ENCODE data around the gene LCA5L.

Gene LCA5L

DNA sequence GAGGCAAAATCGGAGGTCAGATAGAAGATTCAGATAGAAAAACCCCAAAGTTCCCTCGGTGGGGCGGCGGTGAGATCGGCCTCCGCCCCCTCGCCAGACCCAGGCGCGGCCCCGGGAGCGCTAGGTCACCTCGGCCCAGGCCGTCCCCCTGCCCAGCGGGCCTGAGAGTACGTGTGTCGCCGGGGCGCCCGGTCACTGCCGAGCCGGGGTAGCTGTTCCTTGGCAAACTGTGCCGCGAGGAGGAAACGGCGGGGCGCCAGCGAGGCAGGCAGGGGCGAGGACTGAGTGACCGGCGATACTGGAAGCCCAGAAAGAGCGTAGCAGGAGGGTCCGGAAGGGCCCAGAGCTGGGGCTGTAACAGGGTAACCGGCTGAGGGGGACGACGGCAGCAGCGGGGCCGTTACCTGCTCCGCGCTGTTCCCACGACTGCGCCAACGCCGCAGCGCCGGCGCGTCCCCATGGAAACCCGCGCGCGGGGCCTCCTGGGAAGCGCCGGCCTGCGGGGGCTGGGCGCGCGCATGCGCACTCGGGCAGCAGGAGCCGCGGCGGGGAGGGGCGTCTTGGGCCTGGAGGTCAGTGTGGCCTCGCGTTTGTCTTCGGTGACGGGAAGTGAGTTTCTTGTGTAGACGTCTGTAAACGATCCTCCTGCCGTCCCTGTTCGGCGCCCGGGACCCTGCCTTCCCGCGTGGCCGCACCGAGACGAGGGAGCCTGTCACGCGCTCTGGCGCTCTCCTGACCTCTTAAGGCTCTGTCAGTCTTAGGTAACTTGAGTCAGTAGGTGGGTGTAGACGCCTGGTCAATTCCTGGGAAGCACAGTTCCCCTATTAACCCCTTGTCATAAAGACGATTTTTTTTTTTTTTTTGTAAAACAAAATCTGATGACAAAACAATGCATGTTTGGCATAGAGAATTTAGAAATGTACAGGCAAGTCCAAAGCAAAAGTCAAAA is at the start of gene LCA5L:
Gene LCA5L (minus strand): TSS at position 458 of the 949 bp plus-strand sequence. CDS start 17,285 bp downstream, outside the sequence.
- peak; percentile 53 to 92 (median 82) for DNase-seq

DNA sequence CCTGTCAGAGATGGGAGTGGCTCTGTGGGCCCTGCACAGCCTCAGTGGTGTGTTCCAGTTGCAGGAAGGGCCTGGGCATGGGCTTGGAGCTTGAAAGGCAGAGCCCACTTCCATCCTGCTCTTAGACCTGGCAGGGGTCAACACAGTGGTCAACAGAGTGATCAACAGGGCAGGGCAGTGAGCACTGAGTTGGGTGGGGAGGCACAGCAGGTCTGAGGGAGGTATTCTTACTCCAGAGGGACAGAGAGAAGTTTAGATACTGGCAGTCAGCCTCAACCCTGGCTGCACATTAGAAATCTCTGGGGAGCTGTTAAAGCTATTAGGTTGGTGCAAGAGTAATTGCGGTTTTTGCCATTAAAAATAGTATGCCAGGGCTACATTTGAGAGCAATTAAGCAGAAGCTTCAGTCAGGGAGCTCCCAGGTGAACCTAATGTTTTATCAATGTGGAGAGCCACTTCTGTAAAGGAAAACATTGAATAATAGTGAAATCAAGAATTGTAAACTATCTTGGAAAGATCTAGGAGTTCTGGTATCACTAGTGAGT is 43.9 kb upstream of the LCA5L start:
- no peak for DNase-seq

DNA sequence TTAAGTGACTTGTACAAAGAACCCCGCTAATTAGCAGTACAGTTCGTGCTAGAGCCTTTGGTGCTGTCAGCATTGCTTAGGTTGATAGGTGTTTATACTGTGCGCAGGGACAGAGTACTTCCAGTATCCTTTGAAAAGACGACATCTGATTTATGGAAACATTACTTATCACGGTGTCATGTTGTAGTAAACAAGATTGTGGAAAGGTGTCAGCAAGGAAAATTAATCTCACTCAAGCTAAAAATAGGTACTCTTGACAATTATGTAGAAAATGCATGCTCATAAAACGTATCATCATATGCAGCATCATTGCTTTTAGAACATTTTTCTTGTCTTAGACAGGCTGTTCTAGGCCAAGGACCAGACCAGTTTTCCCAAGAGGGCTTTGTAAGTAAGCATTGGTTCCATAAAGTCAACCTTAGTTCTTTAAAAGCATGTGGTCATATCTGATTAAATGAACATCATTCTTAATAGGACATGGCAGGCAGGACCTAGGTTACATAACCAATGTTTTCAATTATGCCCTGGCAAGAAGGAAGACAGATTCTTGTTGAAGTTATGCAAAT is 39.2 kb upstream of the LCA5L start:
- no peak for DNase-seq

DNA sequence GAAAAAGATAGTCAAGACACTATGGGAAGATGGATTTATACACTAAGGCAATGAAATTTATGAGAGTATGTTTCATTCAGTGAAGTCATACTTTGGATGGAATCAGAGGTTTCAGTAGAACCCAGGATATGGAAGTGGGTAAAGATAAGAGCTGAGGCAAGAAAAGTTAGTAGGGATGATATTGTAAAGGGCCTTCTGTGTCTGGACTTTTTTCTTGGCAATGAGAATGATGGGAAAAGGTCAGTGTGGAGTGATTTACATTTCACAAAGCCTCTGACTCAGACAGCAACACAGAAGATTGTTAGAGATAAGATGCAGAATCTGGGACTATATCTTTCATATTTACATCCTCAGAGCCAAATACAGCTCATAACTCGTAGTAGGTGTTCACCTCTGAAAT is 38.3 kb upstream of the LCA5L start:
- no peak for DNase-seq

DNA sequence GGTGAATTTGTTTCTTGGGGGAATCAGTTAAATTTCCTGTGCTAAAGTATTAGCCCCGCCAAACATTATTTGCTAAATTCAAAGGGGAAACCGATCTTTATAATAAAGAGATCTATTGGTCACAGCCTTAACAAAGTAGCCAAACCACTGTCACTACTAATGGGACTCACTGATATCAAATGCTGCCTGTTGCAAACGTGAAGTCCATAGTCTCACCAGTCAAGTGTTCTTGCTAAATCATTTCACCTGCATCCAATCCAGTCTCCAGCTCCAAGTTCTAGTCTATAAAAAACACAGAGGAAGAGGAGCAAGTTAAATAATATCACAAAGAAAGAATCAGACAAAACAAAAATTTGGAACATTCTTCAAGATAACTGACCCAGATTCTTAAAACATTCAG is 36.3 kb upstream of the LCA5L start:
- DNase-seq, result no peak

DNA sequence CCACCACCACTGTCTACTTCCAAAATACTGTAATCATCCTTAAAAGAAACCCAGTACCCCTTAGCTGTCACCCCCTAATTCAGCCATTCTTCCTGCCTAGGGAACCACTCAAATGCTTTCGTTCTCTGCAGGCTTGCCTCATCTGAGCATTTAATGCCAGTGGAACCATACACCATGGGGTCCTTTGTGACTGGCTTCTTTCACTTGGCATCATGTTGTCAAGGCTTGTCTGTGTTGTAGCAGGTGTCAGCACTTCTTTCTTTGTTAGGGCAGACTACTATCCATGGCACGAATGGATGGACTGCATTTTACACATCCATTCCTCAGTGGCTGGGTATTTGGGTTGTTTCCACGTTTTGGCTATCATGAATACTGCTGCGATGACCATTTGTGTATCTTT is 34.7 kb upstream of the LCA5L start:
- DNase-seq, result no peak

DNA sequence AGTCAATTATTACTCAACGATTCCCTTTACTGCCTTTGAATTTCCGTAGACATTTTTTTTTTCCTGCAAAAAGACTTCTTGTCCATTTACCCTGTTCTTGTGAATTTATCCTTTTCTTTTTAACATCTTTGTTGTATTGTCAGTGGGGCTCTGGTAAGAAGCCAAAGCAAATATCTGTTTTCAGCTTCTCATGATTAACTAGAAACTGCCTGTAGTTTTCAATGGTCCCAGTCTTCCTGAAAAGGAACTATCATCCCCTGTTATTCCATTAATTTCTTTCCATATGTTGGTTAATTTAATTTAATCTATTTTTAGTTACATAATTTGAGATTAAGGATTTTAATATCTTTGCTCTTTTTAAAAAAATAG is 34.2 kb upstream of the LCA5L start:
- no peak for DNase-seq

DNA sequence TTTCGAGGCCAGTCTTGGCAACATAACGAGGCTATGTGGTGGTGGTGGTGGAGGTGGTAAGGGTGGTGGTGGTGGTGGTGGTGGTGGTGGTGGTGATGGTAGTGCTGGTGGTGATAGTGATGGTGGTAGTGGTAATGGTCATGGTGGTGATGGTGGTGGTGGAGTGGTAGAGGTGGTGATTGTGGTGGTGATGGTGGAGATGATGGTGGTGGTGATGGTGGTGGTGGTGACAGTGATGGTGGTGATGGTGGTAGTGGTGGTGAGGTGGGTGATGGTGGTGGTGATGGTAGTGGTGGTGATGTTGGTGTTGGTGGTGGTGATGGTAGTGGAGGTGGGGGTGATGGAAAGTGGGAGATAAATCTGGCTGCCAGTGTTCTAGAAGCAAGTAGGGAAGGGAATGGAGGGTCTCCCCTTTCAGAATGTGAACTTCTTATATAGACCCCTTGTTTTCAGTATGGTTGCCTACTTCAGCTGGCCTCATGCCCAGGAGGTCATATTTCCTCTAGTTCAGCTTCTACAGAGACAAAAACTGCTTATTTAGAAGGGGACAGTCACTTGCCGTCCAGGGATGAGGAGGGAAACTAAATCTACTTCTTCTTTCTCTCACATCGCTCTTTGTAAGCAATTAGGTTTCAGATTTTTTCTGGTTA is 33.7 kb upstream of the LCA5L start:
- DNase-seq, result no peak

DNA sequence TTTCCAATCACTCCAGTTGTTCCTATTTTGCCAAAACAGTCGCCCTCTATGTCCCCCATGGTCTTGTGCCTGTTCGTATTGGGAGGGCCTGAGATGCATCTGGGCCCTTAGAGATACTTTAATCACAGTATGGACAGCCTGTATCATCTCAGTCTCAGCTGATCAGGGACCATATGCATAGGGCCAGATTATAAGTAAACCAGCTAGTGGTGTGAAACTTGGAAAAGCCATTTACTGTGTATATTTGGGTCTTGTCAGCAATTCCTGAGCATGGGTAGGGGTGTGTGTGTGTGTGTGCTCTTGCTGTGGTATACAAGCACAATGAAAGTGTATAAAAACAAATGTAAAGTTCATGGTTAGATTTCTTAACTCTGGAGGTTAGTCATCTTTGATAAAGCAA is 29.0 kb upstream of the LCA5L start:
- no peak for DNase-seq

DNA sequence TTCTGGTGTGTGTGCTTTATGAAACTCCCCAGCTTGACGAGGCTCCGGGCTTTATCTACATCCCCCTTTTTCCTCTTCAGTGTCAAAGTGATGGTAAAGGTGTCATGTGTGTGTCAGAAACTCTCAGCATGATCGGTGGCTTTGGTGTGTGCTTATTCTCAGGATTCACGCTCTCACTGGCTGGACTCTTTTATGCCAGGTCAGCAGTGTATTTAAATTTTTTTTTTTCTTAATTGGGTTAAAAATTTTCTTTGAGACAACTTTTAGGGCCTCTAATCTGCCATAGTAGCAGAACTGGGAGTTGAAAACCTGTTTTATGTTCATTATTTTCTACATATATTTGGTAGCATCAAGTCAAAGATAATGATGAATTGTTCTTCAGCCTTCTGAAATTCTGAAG is 27.2 kb upstream of the LCA5L start:
- no peak for DNase-seq

DNA sequence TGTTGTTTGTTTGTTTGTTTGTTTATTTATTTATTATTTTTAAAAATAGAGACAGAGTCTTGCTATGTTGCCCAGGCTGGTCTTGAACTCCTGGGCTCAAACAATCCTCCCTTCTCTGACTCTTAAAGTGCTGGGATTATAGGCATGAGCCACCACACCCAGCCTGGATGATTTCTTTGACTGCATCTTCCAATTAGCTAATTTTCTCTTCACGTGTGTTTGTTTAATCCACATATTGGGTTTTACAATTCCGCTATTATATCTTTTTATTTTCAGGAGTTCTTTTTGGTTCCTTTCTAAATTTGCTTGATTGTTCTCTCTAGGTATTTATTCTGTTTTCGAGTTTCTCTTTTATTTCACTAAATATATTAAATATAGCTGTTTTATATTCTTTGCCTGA is 26.0 kb upstream of the LCA5L start:
- no peak for DNase-seq

DNA sequence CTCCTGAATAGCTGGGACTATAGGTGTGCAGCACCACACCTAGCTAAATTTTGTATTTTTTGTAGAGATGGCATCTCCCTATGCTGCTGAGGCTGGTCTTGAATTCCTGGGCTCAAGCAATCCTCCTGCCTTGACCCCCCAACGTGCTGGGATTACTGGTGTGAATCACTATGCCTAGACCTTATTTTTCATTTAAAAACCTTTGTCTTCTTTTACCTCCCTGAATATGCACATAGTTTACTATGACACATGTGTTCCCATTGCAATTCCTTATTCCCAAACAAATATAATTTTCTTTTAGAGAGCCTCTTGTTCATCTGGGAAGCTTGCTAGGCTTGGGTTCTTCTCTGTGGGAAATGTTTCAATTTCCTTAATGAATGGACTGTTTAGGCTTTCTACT is 23.0 kb upstream of the LCA5L start:
- no peak for DNase-seq

DNA sequence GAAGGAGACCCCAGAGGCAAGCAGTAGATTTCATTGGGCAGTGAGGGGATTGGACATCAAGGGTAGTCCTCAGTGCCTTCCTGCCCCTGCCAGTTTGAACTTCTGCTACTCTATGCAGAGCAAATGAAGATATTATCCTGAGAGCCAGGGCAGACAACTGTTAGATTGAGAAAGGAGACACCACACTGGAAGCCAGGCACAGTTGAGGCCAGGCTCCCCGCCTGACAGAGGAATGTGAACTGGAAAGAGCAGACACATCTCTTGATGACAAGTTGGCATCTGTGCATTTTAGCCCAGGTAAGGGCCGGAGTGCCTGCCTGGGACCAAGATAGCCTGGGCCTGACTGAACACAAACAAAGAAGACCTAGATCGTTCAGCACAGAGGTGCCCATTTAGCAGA is 22.2 kb upstream of the LCA5L start:
- no peak for DNase-seq

DNA sequence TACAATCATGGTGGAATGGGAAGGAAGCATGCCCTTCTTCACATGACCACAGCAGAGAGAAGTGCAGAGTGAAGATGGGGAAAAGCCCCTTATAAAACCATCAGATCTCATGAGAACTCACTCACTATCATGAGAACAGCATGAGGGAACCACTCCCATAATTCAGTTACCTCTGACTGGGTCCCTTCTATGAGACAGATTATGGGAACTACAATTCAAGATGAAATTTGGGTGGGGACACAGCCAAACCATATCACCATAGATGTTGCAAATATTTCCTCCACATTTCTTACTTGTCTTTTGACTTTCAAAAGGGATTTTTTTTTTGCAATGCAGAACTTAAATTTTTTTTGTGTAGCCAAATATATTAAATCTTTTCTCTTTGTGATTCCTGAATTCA is 21.0 kb upstream of the LCA5L start:
- DNase-seq, result no peak

DNA sequence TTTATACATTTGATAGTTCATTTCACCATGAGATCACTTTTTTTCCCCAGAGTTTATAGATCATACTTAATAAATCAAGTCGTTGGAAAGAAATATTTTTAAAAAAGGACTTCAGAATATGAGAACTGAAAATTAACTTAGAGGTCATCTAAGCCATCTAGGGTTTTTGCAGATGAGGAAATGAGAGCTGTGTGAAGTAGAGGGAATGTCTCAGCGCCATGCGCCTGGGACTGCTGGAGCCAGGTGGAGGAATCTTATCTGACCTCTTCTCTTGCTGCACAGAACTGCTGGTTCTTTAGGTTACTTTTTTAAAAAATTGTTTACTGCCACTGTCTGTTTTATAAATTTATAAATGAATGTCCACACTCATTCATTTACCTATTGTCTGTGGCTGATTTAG is 17.7 kb upstream of the LCA5L start:
- no peak for DNase-seq

DNA sequence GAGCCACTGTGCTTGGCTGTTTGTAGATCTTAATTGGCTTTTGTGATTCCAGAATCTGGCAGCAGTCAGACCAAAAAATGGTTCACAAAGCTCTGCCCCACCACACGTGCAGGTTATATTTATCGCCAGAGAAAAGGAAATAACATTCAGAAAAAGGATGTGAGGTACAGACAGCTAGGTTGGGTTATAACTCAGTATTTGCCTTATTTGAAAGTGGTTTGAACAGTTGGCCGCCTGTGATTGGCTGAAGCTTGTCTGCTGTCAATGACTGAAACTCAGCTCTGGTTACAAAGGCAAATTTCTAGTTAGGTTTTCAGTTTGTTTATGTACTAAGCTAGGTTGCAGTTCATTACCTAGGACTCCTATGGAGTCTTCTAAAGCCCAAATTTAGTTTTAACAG is 15.8 kb upstream of the LCA5L start:
- DNase-seq, result no peak

DNA sequence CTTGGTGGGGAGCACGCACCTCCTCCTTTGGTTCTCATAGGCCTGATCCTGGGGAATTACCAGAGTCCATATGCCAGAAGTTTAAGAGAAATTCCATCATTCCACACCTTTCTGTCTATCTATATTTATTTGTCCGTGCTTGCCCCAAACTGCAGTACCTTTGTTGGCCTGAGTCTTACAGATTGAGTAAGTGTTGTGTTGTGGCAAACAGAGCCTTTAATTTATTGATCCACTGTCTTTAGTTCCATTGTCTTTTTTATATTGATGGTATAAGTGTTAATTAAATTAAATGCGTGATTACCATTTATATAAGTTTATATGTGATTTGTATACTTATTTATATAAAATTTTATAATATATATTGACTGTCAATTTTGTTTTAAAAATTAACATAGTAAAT is 11.1 kb upstream of the LCA5L start:
- no peak for DNase-seq

DNA sequence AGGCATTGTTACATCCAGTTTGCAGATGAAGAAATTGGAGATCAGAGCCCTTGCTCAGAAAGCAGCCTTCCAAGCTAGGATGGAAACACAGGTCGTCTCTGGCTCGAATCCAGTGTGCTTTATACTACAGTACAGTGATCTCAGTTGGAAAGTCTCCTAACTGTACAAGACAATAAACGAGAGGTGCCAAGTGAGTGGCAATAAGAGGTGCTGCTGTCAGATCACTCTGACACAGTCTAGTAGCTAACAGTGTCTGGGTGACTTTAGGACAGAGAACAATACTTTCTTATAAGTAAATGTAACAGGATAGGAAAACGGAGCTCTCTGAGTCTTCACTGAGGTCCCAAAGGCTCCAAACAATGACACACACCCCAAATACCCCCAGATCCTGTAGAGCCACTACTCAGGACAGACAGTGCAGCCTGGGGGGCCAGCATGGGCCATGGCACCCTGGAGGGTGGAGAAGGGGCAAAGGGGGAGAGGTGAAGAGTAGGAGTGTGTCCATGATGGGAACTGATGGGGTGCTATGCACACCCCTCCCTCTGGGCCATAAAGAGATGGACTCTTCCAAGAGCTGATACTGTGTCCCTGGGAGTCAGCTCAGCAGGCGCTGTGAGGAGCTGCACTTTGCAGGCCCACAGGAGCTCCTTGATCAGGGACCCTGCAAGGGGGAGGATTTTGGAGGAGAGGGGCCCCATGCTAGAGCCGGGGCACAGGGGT is 9.5 kb upstream of the LCA5L start:
- peak in 2 of 51 donors; percentile 10 to 24 for DNase-seq

DNA sequence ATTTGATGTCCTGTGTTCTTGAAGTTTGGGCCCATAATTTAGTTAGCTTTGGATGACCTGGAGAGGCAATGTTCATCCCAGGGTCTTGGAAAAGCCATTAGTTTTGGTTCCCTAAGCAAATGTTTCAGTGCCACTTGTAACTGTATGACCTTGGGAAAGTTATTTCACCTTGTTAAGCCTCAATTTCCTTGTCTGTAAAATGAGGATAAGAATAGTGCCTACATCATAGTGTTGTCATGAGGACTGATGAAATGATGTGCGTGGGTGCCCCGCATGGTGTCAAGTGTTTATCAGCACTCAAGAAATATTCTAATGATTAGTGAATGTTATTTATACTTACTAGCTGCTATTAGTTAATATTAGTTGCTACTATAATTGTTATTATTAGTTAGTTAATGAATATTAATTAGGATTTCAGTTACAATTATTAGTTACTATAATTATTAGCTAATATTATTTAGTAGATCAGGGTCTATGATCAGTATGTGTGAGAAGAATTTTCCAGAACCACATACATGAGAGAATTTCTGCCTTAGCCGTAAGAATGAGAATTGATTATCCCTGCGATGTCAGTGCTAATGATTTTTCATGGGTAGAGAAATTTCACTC is 8.1 kb upstream of the LCA5L start:
- DNase-seq, result no peak

DNA sequence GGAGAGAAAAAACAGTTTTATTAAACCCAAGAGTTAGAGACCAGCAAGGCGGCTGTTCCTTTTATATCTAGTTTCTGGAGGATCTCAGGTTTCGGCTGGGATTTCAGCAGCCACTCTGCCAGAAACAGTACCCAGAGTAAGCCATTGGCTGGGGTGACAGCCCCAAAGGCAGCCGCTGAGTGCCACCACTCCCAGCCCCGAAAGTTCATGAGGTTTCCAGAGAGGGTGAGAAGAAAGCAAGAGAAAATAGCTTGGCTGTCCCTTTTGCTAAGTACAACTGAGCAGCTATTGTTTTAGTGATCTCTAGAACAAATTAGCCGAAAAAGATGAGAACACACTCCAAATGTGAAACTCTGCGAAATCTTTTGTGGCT is 7.4 kb upstream of the LCA5L start:
- DNase-seq, result peak in 23 of 51 donors; percentile 7 to 90 (median 24)
